HG03175 (cell line): ENCODE measurements around the gene KHDRBS2.

Experiments
- ATAC-seq: cut with Tn5 transposase; IDR thresholded peaks from one replicate; pipeline ENCODE4 v1.9.1; 2021; ENCODE audit warnings: mild to moderate bottlenecking, moderate library complexity; ENCODE audit not compliant: unreplicated experiment

KHDRBS2 gene

GRCh38 chr6:61649845-61650244 is 636.2 kb downstream of the KHDRBS2 start:
- ATAC-seq = no peak

- no peak for ATAC-seq
Measured at GRCh38 chr6:61640463-61640862, 645.6 kb downstream of the KHDRBS2 start.
